ENCODE measurements around the gene KLK10. TPM values are rescaled to one million over a fixed set of nuclear protein-coding genes. Genes with fewer than 3 reads are reported as not detected.

The KLK10 gene
- total RNA-seq, 4 donors from 2014 or later = 73.4 to 816 (median 310) TPM

GRCh38 chr19:51006406-51006805, 13.1 kb downstream of the KLK10 start:
- H3K9me3 ChIP-seq = no peaks in the 10 kb centered on the region
- H3K4me3 ChIP-seq = no peak overlapping the region
- H3K4me1 ChIP-seq = peaks cover 14 to 36% (median 16%) of the 10 kb centered on the region in 3 donors
- WGBS, 2 donors = 24 to 49% methylated on average over 4 to 8 of the region's 8 CpGs
- DNase-seq = no peak
- intact Hi-C loops (cut with DNase I) = no loop called here
- no peak for TF ChIP-seq POLR2A (IDR thresholded peaks at IDR 0.05)
- H3K27ac ChIP-seq = no peak overlapping the region
- H3K27me3 ChIP-seq = peaks cover 0 to 60% (median 0%) of the 10 kb centered on the region in 4 donors
- H3K36me3 ChIP-seq = no peaks in the 10 kb centered on the region

DNA sequence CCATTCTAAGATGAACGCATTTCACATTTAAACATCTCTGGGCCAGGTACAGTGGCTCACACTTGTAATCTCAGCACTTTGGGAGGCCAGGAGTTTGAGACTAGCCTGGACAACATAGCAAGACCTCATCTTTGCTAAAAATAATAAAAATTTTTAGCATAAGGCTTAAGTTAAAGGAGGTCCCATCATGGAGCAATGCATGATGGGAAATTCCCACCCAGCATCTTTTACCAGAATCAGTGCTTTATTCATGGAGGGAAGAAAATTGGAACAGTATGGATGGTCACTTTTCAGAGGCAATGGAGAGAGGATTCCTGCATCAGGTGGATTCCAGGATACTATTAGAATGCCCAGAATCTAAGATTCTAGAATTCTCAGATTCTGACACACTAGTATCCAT, 14.3 kb downstream of the KLK10 start:
- Histone ChIP-seq H3K9me3 (no peaks in the 10 kb centered on the region), H3K4me3 (no peak overlapping the region), H3K4me1 (peaks cover 9 to 35% (median 16%) of the 10 kb centered on the region in 3 donors), H3K36me3 (no peaks in the 10 kb centered on the region), H3K27me3 (peaks cover 0 to 63% (median 0%) of the 10 kb centered on the region in 4 donors), H3K27ac (no peak overlapping the region)
- no peak for TF ChIP-seq CTCF (IDR thresholded peaks at IDR 0.05)
- no peak for TF ChIP-seq POLR2A (IDR thresholded peaks at IDR 0.05)
- DNase-seq = no peak
- WGBS, 2 donors = 75 to 92% methylated on average over 1 of the region's 1 CpG
- intact Hi-C loops (cut with DNase I) = no loop called here

GRCh38 chr19:51003316-51003715, 16.2 kb downstream of the KLK10 start:
- 82 to 88% methylated on average over 5 to 6 of the region's 7 CpGs for WGBS, 2 donors
- Histone ChIP-seq H3K4me1 (peaks cover 4 to 30% (median 13%) of the 10 kb centered on the region in 3 donors), H3K27me3 (peaks cover 0 to 63% (median 0%) of the 10 kb centered on the region in 4 donors)

DNA sequence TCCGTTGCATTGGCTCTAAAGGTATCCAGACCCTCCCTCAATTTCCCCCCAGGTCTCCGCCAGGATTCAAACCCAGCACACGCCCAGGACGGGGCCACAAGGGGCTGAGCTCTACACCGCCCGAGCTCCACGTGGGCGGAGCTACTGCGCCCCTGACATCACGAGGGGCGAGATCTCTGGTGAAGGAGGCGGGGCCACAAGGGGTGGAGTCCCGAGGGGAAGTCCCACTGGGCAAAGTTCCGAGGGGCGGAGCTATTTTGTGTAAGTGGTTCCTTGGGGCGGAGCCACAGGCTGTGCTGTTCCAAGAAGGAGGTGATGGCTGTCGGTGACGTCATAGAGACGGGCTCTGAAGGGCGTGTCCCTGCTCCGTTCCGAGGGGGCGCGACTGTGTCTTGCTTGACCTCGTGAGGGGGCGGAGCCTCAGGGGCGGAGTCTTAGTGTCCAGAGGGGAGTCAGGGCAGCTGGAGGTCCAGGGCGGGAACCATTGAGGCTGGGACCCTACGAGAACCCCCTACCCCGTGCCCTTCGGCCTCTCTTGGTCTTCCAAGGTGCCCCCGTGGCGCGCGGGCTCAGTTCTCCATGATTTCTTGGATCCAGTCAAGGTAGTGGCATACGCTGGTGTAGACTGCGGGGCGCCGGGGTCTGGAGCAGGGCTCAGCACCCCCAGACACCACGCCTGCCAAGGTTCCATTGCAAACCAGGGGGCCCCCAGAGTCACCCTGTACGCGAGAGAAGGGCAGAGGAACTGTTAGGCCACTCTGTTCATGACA, 16.8 kb downstream of the KLK10 start:
- no peaks in the 10 kb centered on the region for H3K36me3 ChIP-seq
- H3K9me3 ChIP-seq = no peaks in the 10 kb centered on the region
- TF ChIP-seq CTCF (IDR thresholded peaks at IDR 0.05) (no peak), POLR2A (IDR thresholded peaks at IDR 0.05) (peak in 1 of 4 donors; percentile 32)
- H3K27me3 ChIP-seq = peaks cover 0 to 68% (median 0%) of the 10 kb centered on the region in 4 donors
- H3K4me1 ChIP-seq = peaks cover 4 to 30% (median 13%) of the 10 kb centered on the region in 3 donors
- peak overlapping the region; percentile 28 to 90 (median 78) for H3K27ac ChIP-seq
- intact Hi-C loops (cut with DNase I) = no loop called here
- peak overlapping the region in 3 of 4 donors; percentile 37 to 49 (median 40) for H3K4me3 ChIP-seq
- no peak for DNase-seq
- 41 to 50% methylated on average over 1 to 3 of the region's 42 CpGs for WGBS, 2 donors

More at GRCh38 chr19:51003316-51003715, 16.2 kb downstream of the KLK10 start:
- no peaks in the 10 kb centered on the region for H3K36me3 ChIP-seq
- intact Hi-C loops (cut with DNase I) = no loop called here
- H3K4me3 ChIP-seq = no peak overlapping the region
- DNase-seq = no peak
- H3K9me3 ChIP-seq = no peaks in the 10 kb centered on the region
- peak overlapping the region in 2 of 4 donors; percentile 14 to 25 for H3K27ac ChIP-seq
- TF ChIP-seq POLR2A (IDR thresholded peaks at IDR 0.05) (no peak), CTCF (IDR thresholded peaks at IDR 0.05) (no peak)

GRCh38 chr19:51002089-51002532, 17.4 kb downstream of the KLK10 start:
- no peaks in the 10 kb centered on the region for H3K9me3 ChIP-seq
- peak overlapping the region; percentile 28 to 90 (median 78) for H3K27ac ChIP-seq
- TF ChIP-seq POLR2A (IDR thresholded peaks at IDR 0.05) (no peak), CTCF (IDR thresholded peaks at IDR 0.05) (no peak)
- WGBS, 2 donors = 32 to 41% methylated on average over 12 of the region's 12 CpGs
- no peaks in the 10 kb centered on the region for H3K36me3 ChIP-seq
- peak overlapping the region; percentile 19 to 49 (median 38) for H3K4me3 ChIP-seq
- intact Hi-C loops (cut with DNase I) = no loop called here
- H3K4me1 ChIP-seq = peaks cover 4 to 30% (median 13%) of the 10 kb centered on the region in 3 donors
- peaks cover 0 to 65% (median 0%) of the 10 kb centered on the region in 4 donors for H3K27me3 ChIP-seq
- DNase-seq = no peak
